Activated T-helper 1 cell treated with anti-CD3 and anti-CD28 coated beads, Interleukin-12 subunit alpha, Interleukin-12 subunit beta, Interleukin-2, Interleukin-4 antibody, amounts not matched to agents 30 ng/mL and 10 ng/mL and 1 ng/mL, durations not matched to agents 14 hours and 24 hours and 36 hours (primary cell): ENCODE results near the gene SSBP3. TPM values are rescaled to one million over a fixed set of nuclear protein-coding genes. Genes with fewer than 3 reads are reported as not detected.
"Not testable (repeated sequence)": the region's sequence is repeated elsewhere in the genome, so short reads cannot be mapped to it uniquely, and the experiment has no call there.

ENCODE experiments used
- DNase-seq: peaks from one replicate; pipeline ENCODE4 v3.0.0; 2021; ENCODE audit warnings: low spot score
- H3K27ac Mint-ChIP-seq: one replicate; pipeline ENCODE4 v1.8.0; 2021; ENCODE audit warnings: mild to moderate bottlenecking, mixed read lengths
- H3K27me3 Mint-ChIP-seq: one replicate; pipeline ENCODE4 v1.8.0; 2022; ENCODE audit warnings: mild to moderate bottlenecking, moderate library complexity, mixed read lengths; ENCODE audit not compliant: insufficient read depth
- H3K36me3 Mint-ChIP-seq: one replicate; pipeline ENCODE4 v1.8.0; 2021; ENCODE audit warnings: low read depth, mixed read lengths
- H3K4me1 Mint-ChIP-seq: one replicate; pipeline ENCODE4 v1.8.0; 2021; ENCODE audit warnings: low read depth, mixed read lengths
- H3K4me3 Mint-ChIP-seq: one replicate; pipeline ENCODE4 v1.8.0; 2021; ENCODE audit warnings: mild to moderate bottlenecking, moderate library complexity, mixed read lengths
- H3K9me3 Mint-ChIP-seq: one replicate; pipeline ENCODE4 v1.8.0; 2021; ENCODE audit warnings: mixed read lengths
- intact Hi-C: fragments of 100-400 bp; cut with micrococcal nuclease; formaldehyde crosslinking; loops from one replicate; pipeline ENCODE4 v1.15.1; 2024
- total RNA-seq: library from RNA; stranded (reverse); gene quantifications from 2 replicates; pipeline ENCODE4 v1.2.3, GENCODE V29; 2022

The SSBP3 gene
- total RNA-seq, 1 donor from 2014 or later = 98.0 TPM

DNA sequence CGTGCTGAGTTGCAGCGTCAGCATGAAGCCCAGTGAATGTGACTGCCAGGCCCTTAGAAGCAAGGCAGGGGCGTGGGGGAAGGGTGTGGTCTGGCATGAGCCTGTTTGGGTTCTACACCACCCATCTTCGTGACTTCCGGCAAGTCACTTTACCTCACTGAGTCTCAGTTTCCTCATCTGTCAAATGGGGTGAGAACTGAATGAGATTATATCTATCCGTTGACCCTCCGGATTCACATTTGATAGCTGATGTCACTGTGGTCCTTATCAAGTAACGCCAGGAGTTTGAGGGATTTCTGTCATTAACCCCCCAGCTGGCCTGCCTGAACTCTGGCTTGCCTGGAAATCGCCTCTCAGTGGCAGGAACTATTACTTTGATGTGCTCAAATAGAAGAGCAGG, 190.7 kb downstream of the SSBP3 start:
- H3K4me1 Mint-ChIP-seq = peaks cover 7% of the 10 kb centered on the region
- intact Hi-C loops = no loop called here
- H3K36me3 Mint-ChIP-seq = peaks cover 60% of the 10 kb centered on the region
- H3K9me3 Mint-ChIP-seq = no peaks in the 10 kb centered on the region
- no peak overlapping the region for H3K27ac Mint-ChIP-seq
- no peak overlapping the region for H3K4me3 Mint-ChIP-seq
- no peak for DNase-seq
- no peaks in the 10 kb centered on the region for H3K27me3 Mint-ChIP-seq

DNA sequence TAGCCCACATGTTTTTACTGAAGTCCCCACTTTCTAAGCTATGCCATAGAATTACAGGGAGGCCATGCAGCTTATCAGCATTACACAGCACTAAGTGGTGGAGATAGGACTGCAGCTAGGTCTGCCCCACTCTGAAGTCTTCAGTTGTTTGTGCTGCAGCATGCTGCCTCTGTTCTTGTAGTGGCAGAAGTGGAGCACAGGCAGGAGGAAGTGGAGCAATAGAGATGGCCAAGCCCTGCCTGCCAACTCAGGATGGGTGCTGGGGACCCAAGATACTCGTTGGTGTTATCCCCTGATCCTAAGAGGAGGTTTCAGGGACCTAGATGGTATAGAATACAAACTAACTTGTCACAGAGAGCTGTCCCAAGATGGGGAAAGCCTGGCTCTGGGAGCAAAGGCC, 193.3 kb downstream of the SSBP3 start:
- Mint-ChIP-seq H3K4me1 (peaks cover 9% of the 10 kb centered on the region), H3K27me3 (no peaks in the 10 kb centered on the region), H3K9me3 (no peaks in the 10 kb centered on the region), H3K36me3 (peaks cover 69% of the 10 kb centered on the region), H3K27ac (no peak overlapping the region), H3K4me3 (no peak overlapping the region)
- no peak for DNase-seq
- intact Hi-C loops = no loop called here

DNA sequence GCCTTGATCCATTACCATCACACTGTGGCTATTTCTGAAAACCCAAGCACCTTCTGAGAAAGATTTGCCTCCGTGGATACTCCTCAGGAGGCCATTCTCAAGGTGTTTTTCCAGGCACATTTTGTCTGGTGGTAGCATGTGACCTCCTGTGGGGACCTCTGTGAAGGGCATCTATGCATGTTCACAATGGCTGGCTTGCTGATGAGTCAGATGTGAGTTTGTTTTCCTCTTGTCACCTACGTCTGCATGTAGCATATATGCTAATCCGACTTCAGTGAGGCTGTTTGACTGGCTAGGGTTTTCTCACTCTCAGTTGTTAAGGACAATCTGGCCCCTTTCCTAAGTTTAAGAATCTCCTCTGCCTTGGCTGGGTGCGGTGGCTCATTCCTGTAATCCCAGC, 198.3 kb downstream of the SSBP3 start:
- intact Hi-C loops = loop anchor here (10.0 kb wide), 1 partner anchor 597 kb away; the partner anchor contains the start of gene TTC22
- not testable (repeated sequence) for H3K4me3 Mint-ChIP-seq, H3K9me3 Mint-ChIP-seq, DNase-seq, H3K27me3 Mint-ChIP-seq
- Mint-ChIP-seq H3K4me1 (peaks cover 21% of the 10 kb centered on the region), H3K27ac (peak overlapping the region; percentile 23), H3K36me3 (peaks cover 60% of the 10 kb centered on the region)

GRCh38 chr1:54207287-54207686, 198.9 kb downstream of the SSBP3 start:
- Mint-ChIP-seq H3K27ac (no peak overlapping the region), H3K4me1 (peaks cover 28% of the 10 kb centered on the region), H3K9me3 (no peaks in the 10 kb centered on the region), H3K4me3 (no peak overlapping the region), H3K27me3 (no peaks in the 10 kb centered on the region), H3K36me3 (peaks cover 61% of the 10 kb centered on the region)
- DNase-seq = no peak
- intact Hi-C loops = loop anchor here (10.0 kb wide), 1 partner anchor 598 kb away; the partner anchor contains the start of gene TTC22

- DNase-seq = no peak
- intact Hi-C loops = loop anchor here (5.0 to 10.0 kb wide), 2 partner anchors 601 to 683 kb away; partner anchors contain the start of genes DHCR24 and TTC22
- H3K27me3 Mint-ChIP-seq = no peaks in the 10 kb centered on the region
- H3K27ac Mint-ChIP-seq = no peak overlapping the region
- no peak overlapping the region for H3K4me3 Mint-ChIP-seq
- peaks cover 49% of the 10 kb centered on the region for H3K36me3 Mint-ChIP-seq
- no peaks in the 10 kb centered on the region for H3K9me3 Mint-ChIP-seq
- peaks cover 43% of the 10 kb centered on the region for H3K4me1 Mint-ChIP-seq
Observed at GRCh38 chr1:54204199-54204598, 202.0 kb downstream of the SSBP3 start.

GRCh38 chr1:54200519-54200997, 205.6 kb downstream of the SSBP3 start:
- H3K27ac Mint-ChIP-seq = peak overlapping the region; percentile 60
- no peak for DNase-seq
- no peaks in the 10 kb centered on the region for H3K27me3 Mint-ChIP-seq
- intact Hi-C loops = loop anchor here (1.0 to 10.0 kb wide), 11 partner anchors 30 to 687 kb away; partner anchors contain the start of genes DHCR24, IFT25, TCEANC2 and TMEM59
- H3K9me3 Mint-ChIP-seq = no peaks in the 10 kb centered on the region
- H3K36me3 Mint-ChIP-seq = peaks cover 26% of the 10 kb centered on the region
- H3K4me1 Mint-ChIP-seq = peaks cover 46% of the 10 kb centered on the region
- peak overlapping the region; percentile 90 for H3K4me3 Mint-ChIP-seq

DNA sequence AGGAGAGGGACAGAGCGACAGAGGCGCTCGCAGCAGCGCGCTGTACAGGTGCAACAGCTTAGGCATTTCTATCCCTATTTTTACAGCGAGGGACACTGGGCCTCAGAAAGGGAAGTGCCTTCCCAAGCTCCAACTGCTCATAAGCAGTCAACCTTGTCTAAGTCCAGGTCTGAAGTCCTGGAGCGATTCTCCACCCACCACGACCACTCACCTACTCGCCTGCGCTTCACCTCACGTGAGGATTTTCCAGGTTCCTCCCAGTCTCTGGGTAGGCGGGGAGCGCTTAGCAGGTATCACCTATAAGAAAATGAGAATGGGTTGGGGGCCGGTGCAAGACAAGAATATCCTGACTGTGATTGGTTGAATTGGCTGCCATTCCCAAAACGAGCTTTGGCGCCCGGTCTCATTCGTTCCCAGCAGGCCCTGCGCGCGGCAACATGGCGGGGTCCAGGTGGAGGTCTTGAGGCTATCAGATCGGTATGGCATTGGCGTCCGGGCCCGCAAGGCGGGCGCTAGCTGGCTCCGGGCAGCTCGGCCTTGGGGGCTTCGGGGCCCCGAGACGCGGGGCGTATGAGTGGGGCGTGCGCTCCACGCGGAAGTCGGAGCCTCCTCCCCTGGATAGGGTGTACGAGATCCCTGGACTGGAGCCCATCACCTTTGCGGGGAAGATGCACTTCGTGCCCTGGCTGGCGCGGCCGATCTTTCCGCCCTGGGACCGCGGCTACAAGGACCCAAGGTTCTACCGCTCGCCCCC, 206.3 kb downstream of the SSBP3 start, which contains the start of the genes CYB5RL and MRPL37:
Gene CYB5RL (minus strand): TSS at position 266 of the 754 bp plus-strand sequence. CDS start 4,414 bp downstream, outside the sequence.
Gene MRPL37 (plus strand): TSS at position 403 of the 754 bp plus-strand sequence. CDS start 77 bp downstream, at position 480.
- Mint-ChIP-seq H3K36me3 (peaks cover 19% of the 10 kb centered on the region), H3K4me1 (peaks cover 40% of the 10 kb centered on the region), H3K9me3 (no peaks in the 10 kb centered on the region), H3K4me3 (peak within 1 kb of the TSS; percentile 90), H3K27ac (peak within 1 kb of the TSS; percentile 60), H3K27me3 (no peaks in the 10 kb centered on the region)
- intact Hi-C loops = loop anchor here (1.0 to 10.0 kb wide), 11 partner anchors 30 to 687 kb away; partner anchors contain the start of genes DHCR24, IFT25, TCEANC2 and TMEM59
- peak; percentile 89 for DNase-seq

DNA sequence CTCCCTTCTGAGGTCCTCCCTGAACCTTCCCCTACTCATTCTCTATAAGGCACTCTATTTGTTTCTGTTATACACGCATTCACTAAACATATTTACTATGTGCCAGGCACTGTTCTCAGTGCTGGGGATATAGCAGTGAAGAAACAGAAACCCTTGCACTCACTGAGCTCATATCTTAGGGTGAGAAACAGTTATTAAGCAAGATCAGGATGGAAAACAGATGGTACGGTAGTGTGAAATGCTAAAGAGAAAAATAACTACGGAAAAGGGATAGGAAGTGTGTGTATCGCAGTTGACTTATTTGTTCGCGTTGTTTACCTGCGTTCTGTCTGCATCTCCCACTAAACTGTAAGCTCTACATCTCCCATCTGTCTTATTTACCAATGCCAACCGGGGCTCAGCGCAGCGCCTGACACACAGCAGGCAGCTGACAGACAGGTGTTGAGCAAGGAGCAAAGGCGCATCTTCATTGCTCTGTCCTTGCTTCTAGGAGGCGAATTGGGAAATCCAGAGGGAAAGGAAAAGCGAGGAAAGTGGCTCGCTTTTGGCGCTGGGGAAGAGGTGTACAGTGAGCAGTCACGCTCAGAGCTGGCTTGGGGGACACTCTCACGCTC, 206.9 kb downstream of the SSBP3 start:
- Mint-ChIP-seq H3K27me3 (no peaks in the 10 kb centered on the region), H3K4me3 (peak overlapping the region; percentile 90), H3K4me1 (peaks cover 38% of the 10 kb centered on the region), H3K36me3 (peaks cover 16% of the 10 kb centered on the region), H3K9me3 (no peaks in the 10 kb centered on the region), H3K27ac (peak overlapping the region; percentile 59)
- intact Hi-C loops = no loop called here
- no peak for DNase-seq

GRCh38 chr1:54193453-54193852, 212.7 kb downstream of the SSBP3 start:
- H3K27me3 Mint-ChIP-seq = no peaks in the 10 kb centered on the region
- no peak for DNase-seq
- H3K4me1 Mint-ChIP-seq = no peaks in the 10 kb centered on the region
- no peak overlapping the region for H3K27ac Mint-ChIP-seq
- H3K4me3 Mint-ChIP-seq = no peak overlapping the region
- H3K9me3 Mint-ChIP-seq = no peaks in the 10 kb centered on the region
- H3K36me3 Mint-ChIP-seq = peaks cover 4% of the 10 kb centered on the region
- intact Hi-C loops = no loop called here

DNA sequence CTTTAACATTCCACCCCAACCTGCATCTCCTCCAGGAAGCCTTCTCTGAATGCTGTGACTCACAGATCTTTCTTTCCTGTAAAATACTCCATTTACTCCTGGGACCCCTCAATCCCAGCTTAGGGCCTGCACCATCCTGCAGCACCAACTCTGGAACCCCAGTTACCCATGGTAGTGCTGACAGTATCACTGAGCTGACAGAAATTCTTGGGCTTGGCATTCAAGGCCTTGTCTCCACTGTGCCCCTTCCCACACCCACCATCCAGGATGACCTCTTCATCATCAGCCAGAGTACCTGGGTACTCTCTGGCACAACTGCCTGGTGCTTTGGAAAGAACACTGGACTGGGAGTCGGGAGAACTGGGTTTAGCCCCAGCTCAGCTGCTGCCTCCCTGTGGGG, 214.7 kb downstream of the SSBP3 start:
- intact Hi-C loops = no loop called here
- no peak for DNase-seq
- peaks cover 5% of the 10 kb centered on the region for H3K36me3 Mint-ChIP-seq
- no peak overlapping the region for H3K4me3 Mint-ChIP-seq
- H3K27me3 Mint-ChIP-seq = no peaks in the 10 kb centered on the region
- H3K27ac Mint-ChIP-seq = no peak overlapping the region
- no peaks in the 10 kb centered on the region for H3K9me3 Mint-ChIP-seq
- H3K4me1 Mint-ChIP-seq = no peaks in the 10 kb centered on the region

DNA sequence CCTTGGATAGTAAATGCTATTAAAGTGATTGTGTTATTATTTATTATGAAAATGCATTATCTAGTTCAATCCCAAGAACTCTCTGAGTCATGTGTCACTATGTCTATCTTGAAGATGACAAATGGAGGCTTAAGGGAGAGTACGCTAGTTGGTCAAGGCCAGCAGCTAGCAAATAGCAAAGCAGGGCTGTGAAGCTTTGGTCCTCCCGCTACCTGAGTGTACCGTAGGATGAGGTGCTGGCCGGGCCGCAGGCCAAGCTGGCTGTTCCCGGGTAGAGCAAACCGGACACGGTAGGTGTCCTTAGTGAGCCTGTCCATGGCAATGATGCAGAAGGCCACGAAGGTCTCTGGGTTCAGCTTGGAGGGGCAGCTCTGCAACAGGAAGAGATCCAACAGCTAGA, 215.7 kb downstream of the SSBP3 start:
- H3K27me3 Mint-ChIP-seq = no peaks in the 10 kb centered on the region
- H3K9me3 Mint-ChIP-seq = no peaks in the 10 kb centered on the region
- H3K36me3 Mint-ChIP-seq = peaks cover 7% of the 10 kb centered on the region
- intact Hi-C loops = no loop called here
- DNase-seq = no peak
- H3K27ac Mint-ChIP-seq = no peak overlapping the region
- no peaks in the 10 kb centered on the region for H3K4me1 Mint-ChIP-seq
- no peak overlapping the region for H3K4me3 Mint-ChIP-seq

DNA sequence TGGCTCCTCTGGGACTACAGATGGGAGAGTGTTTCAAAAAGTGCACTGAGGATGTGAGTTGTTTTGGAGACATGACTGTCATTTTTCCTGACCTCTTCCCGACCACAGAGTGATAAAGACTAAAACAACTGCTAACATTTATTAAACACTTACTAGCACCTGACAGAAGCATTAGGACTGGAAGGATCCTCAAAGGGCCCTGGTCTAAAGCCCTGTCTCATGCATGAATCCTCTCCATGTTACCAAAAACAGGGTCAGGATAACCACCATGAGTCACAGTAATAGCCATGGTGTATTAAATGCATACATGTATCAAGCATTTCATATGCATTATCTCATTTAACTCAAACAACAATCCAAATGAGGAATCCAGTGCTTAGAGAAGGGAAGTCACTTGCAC, 217.9 kb downstream of the SSBP3 start:
- no peak overlapping the region for H3K27ac Mint-ChIP-seq
- no peaks in the 10 kb centered on the region for H3K9me3 Mint-ChIP-seq
- no peaks in the 10 kb centered on the region for H3K27me3 Mint-ChIP-seq
- H3K4me3 Mint-ChIP-seq = no peak overlapping the region
- DNase-seq = no peak
- no peaks in the 10 kb centered on the region for H3K4me1 Mint-ChIP-seq
- H3K36me3 Mint-ChIP-seq = peaks cover 7% of the 10 kb centered on the region
- intact Hi-C loops = no loop called here

DNA sequence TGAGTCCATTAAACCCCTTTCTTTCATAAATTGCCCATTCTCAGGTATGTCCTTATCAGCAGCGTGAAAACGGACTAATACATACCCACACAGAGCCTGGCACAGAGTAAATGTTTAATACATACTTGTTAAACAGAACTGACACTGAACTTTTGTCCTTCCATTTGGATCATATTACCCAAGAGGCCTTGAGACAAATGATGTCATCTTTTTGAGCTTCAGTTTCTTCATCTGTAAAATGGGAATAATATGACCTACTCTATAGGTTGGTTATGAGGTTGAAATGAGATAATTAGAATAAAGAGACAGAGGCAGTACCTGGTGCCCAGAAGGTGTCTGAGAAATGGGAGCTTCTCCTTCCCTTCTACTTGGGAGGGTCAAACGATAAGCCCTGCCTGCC, 220.1 kb downstream of the SSBP3 start:
- Mint-ChIP-seq H3K27ac (no peak overlapping the region), H3K9me3 (no peaks in the 10 kb centered on the region), H3K4me1 (no peaks in the 10 kb centered on the region), H3K36me3 (peaks cover 3% of the 10 kb centered on the region), H3K27me3 (no peaks in the 10 kb centered on the region), H3K4me3 (no peak overlapping the region)
- intact Hi-C loops = no loop called here
- DNase-seq = no peak
